RWPE2 (cell line): ENCODE results near the gene TRMT10A.

Source experiments
- ATAC-seq: fragments of 200-7000 bp; cut with Tn5 transposase; 3 replicates; pipeline ENCODE4 v1.9.1; 2021; ENCODE audit warnings: low read depth
- DNase-seq: peaks from one replicate; pipeline ENCODE4 v3.0.0-alpha.2; 2020; ENCODE audit warnings: low spot score
- H3K27ac ChIP-seq: fragments of 450-650 bp; 2 replicates; pipeline ENCODE4 v1.5.1; 2017; ENCODE audit warnings: mild to moderate bottlenecking; ENCODE audit not compliant: poor library complexity, severe bottlenecking
- H3K27me3 ChIP-seq: fragments of 250-450 bp; sonication (Bioruptor Pico); 2 replicates; pipeline ENCODE4 v1.5.1; 2021; ENCODE audit warnings: mild to moderate bottlenecking, moderate library complexity; ENCODE audit not compliant: insufficient read depth, poor library complexity, severe bottlenecking
- H3K36me3 ChIP-seq: fragments of 250-450 bp; sonication (Bioruptor Pico); 2 replicates; pipeline ENCODE4 v1.5.1; 2020; ENCODE audit warnings: low read depth, mild to moderate bottlenecking, moderate library complexity
- H3K4me1 ChIP-seq: fragments of 250-450 bp; sonication (Bioruptor Pico); 2 replicates; pipeline ENCODE4 v1.5.1; 2021; ENCODE audit warnings: mild to moderate bottlenecking, moderate library complexity; ENCODE audit not compliant: insufficient read depth, poor library complexity, severe bottlenecking
- H3K4me3 ChIP-seq: fragments of 250-450 bp; sonication (Bioruptor Pico); 2 replicates; pipeline ENCODE4 v1.5.1; 2021; ENCODE audit warnings: mild to moderate bottlenecking, moderate library complexity; ENCODE audit not compliant: severe bottlenecking
- H3K9me3 ChIP-seq: fragments of 250-450 bp; sonication (Bioruptor Pico); 2 replicates; pipeline ENCODE4 v1.5.1; 2021; ENCODE audit warnings: mild to moderate bottlenecking, moderate library complexity; ENCODE audit not compliant: severe bottlenecking
- CTCF ChIP-seq: fragments of 450-650 bp; IDR thresholded peaks from one replicate; pipeline ENCODE4 v1.5.1; 2017; ENCODE audit warnings: mild to moderate bottlenecking, moderate library complexity; ENCODE audit not compliant: poor library complexity, severe bottlenecking

Gene TRMT10A

GRCh38 chr4:99510721-99511120 lies 53.1 kb downstream of the TRMT10A start, which contains the start of gene C4orf17:
Gene C4orf17, plus strand, starts transcription at chr4:99511021. Its CDS starts 2,061 bp downstream, at chr4:99513082.
- peaks cover 8% of the 10 kb centered on the region for H3K4me1 ChIP-seq
- no peaks in the 10 kb centered on the region for H3K36me3 ChIP-seq
- no peak for TF ChIP-seq CTCF
- H3K27ac ChIP-seq = no peak within 1 kb of the TSS
- ATAC-seq = no peak
- H3K4me3 ChIP-seq = no peak within 1 kb of the TSS
- no peaks in the 10 kb centered on the region for H3K9me3 ChIP-seq
- no peaks in the 10 kb centered on the region for H3K27me3 ChIP-seq
- DNase-seq = no peak

- TF ChIP-seq CTCF = no peak
- Histone ChIP-seq H3K9me3 (no peaks in the 10 kb centered on the region), H3K27ac (no peak overlapping the region), H3K36me3 (no peaks in the 10 kb centered on the region), H3K4me3 (no peak overlapping the region), H3K4me1 (peaks cover 8% of the 10 kb centered on the region), H3K27me3 (no peaks in the 10 kb centered on the region)
- ATAC-seq = peak; percentile 76
- DNase-seq = no peak
Observed at GRCh38 chr4:99507762-99508161, 56.1 kb downstream of the TRMT10A start.

- H3K9me3 ChIP-seq = no peaks in the 10 kb centered on the region
- no peak overlapping the region for H3K4me3 ChIP-seq
- ATAC-seq (no peak), DNase-seq (no peak)
- H3K27me3 ChIP-seq = no peaks in the 10 kb centered on the region
- no peaks in the 10 kb centered on the region for H3K36me3 ChIP-seq
- H3K4me1 ChIP-seq = peaks cover 8% of the 10 kb centered on the region
- no peak overlapping the region for H3K27ac ChIP-seq
- TF ChIP-seq CTCF = no peak
Observed at GRCh38 chr4:99507349-99507748, 56.5 kb downstream of the TRMT10A start.

GRCh38 chr4:99506781-99507180 lies 57.1 kb downstream of the TRMT10A start:
- DNase-seq = no peak
- Histone ChIP-seq H3K4me3 (no peak overlapping the region), H3K4me1 (peaks cover 8% of the 10 kb centered on the region), H3K27me3 (no peaks in the 10 kb centered on the region), H3K27ac (no peak overlapping the region), H3K9me3 (no peaks in the 10 kb centered on the region), H3K36me3 (no peaks in the 10 kb centered on the region)
- no peak for TF ChIP-seq CTCF
- ATAC-seq = no peak

GRCh38 chr4:99504804-99505502 lies 58.9 kb downstream of the TRMT10A start:
- no peaks in the 10 kb centered on the region for H3K27me3 ChIP-seq
- no peak overlapping the region for H3K27ac ChIP-seq
- ATAC-seq = no peak
- no peak for DNase-seq
- H3K36me3 ChIP-seq = no peaks in the 10 kb centered on the region
- H3K9me3 ChIP-seq = no peaks in the 10 kb centered on the region
- no peak for TF ChIP-seq CTCF
- peaks cover 8% of the 10 kb centered on the region for H3K4me1 ChIP-seq
- no peak overlapping the region for H3K4me3 ChIP-seq
